ENCODE measurements around the gene LITAF. TPM values are rescaled to one million over a fixed set of nuclear protein-coding genes. Genes with fewer than 3 reads are reported as not detected.

Gene LITAF
- total and polyA plus RNA-seq, 2 experiments from 2014 or later, result 83.2 to 150 TPM

- in situ Hi-C loops (cut with MboI), result no loop called here
Observed at GRCh38 chr16:11563493-11564040, 23.2 kb downstream of the LITAF start.

GRCh38 chr16:11562941-11563340 is 23.8 kb downstream of the LITAF start:
- Histone ChIP-seq H3F3A (ENCODE audit: insufficient read depth) (no peaks in the 10 kb centered on the region), H3K9me2 (ENCODE audit: insufficient read depth) (no peaks in the 10 kb centered on the region), H3K27ac (no peak overlapping the region), H4K20me1 (ENCODE audit: insufficient read depth) (peaks cover 7% of the 10 kb centered on the region; the same call in 1 of the 2 replicates), H3K4me3 (no peak overlapping the region), H3K9me3 (ENCODE audit: low read depth) (no peaks in the 10 kb centered on the region), H2AFZ (no peak overlapping the region), H3K27me3 (replicated peaks; ENCODE audit: insufficient read depth) (no peaks in the 10 kb centered on the region), H3K79me2 (ENCODE audit: insufficient read depth) (peaks cover 96% of the 10 kb centered on the region), H3K4me1 (ENCODE audit: insufficient read depth) (no peaks in the 10 kb centered on the region), H3K9ac (no peak overlapping the region), H3K4me2 (ENCODE audit: unreplicated experiment) (no peak overlapping the region), H3K36me3 (ENCODE audit: low read depth) (no peaks in the 10 kb centered on the region)
- no peak for DNase-seq
- in situ Hi-C loops (cut with MboI), result no loop called here
- TF ChIP-seq EZH2phosphoT487 (IDR thresholded peaks at IDR 0.05; ENCODE audit: insufficient read depth, low read depth) (no peak), EZH2 (IDR thresholded peaks at IDR 0.05; ENCODE audit: insufficient read depth, poor library complexity, severe bottlenecking) (no peak)
- 92 to 96% methylated on average over 10 of the region's 10 CpGs for WGBS, 2 experiments (ENCODE audit: low coverage in 1 of 2, low lambda C conversion rate in 2 of 2, missing lambda C conversion rate in 2 of 2)

More at GRCh38 chr16:11563493-11564040, 23.2 kb downstream of the LITAF start:
- DNase-seq, result no peak
- 80 to 83% methylated on average over 6 of the region's 6 CpGs for WGBS, 2 experiments (ENCODE audit: low coverage in 1 of 2, low lambda C conversion rate in 2 of 2, missing lambda C conversion rate in 2 of 2)
- H3K4me3 ChIP-seq, result no peak overlapping the region
- no peak overlapping the region for H3K27ac ChIP-seq
- no peak for TF ChIP-seq EZH2 (IDR thresholded peaks at IDR 0.05; ENCODE audit: insufficient read depth, poor library complexity, severe bottlenecking)
- no peak for TF ChIP-seq EZH2phosphoT487 (IDR thresholded peaks at IDR 0.05; ENCODE audit: insufficient read depth, low read depth)
- no peaks in the 10 kb centered on the region for H3K27me3 ChIP-seq (replicated peaks; ENCODE audit: insufficient read depth)
- no peaks in the 10 kb centered on the region for H3K4me1 ChIP-seq (ENCODE audit: insufficient read depth)
- H3K79me2 ChIP-seq (ENCODE audit: insufficient read depth), result peaks cover 96% of the 10 kb centered on the region
- H4K20me1 ChIP-seq (ENCODE audit: insufficient read depth), result peaks cover 5% of the 10 kb centered on the region; the same call in 1 of the 2 replicates
- H3K9ac ChIP-seq, result no peak overlapping the region
- no peaks in the 10 kb centered on the region for H3K9me3 ChIP-seq (ENCODE audit: low read depth)
- H3K9me2 ChIP-seq (ENCODE audit: insufficient read depth), result no peaks in the 10 kb centered on the region
- H2AFZ ChIP-seq, result no peak overlapping the region
- no peaks in the 10 kb centered on the region for H3K36me3 ChIP-seq (ENCODE audit: low read depth)
- H3K4me2 ChIP-seq (ENCODE audit: unreplicated experiment), result no peak overlapping the region
- no peaks in the 10 kb centered on the region for H3F3A ChIP-seq (ENCODE audit: insufficient read depth)

- Histone ChIP-seq H3K27me3 (replicated peaks; ENCODE audit: insufficient read depth) (no peaks in the 10 kb centered on the region), H3K4me1 (ENCODE audit: insufficient read depth) (no peaks in the 10 kb centered on the region), H3K27ac (no peak overlapping the region), H3F3A (ENCODE audit: insufficient read depth) (no peaks in the 10 kb centered on the region), H3K9me3 (ENCODE audit: low read depth) (no peaks in the 10 kb centered on the region), H3K79me2 (ENCODE audit: insufficient read depth) (peaks cover 96% of the 10 kb centered on the region), H3K4me3 (no peak overlapping the region), H3K9me2 (ENCODE audit: insufficient read depth) (no peaks in the 10 kb centered on the region), H4K20me1 (ENCODE audit: insufficient read depth) (peaks cover 7% of the 10 kb centered on the region; the same call in 1 of the 2 replicates), H2AFZ (no peak overlapping the region), H3K4me2 (ENCODE audit: unreplicated experiment) (no peak overlapping the region), H3K36me3 (ENCODE audit: low read depth) (no peaks in the 10 kb centered on the region), H3K9ac (no peak overlapping the region)
- in situ Hi-C loops (cut with MboI), result no loop called here
- TF ChIP-seq EZH2 (IDR thresholded peaks at IDR 0.05; ENCODE audit: insufficient read depth, poor library complexity, severe bottlenecking), result no peak
- TF ChIP-seq EZH2phosphoT487 (IDR thresholded peaks at IDR 0.05; ENCODE audit: insufficient read depth, low read depth), result no peak
- WGBS, 2 experiments (ENCODE audit: low coverage in 1 of 2, low lambda C conversion rate in 2 of 2, missing lambda C conversion rate in 2 of 2), result 85 to 90% methylated on average over 7 of the region's 7 CpGs
- no peak for DNase-seq
Observed at GRCh38 chr16:11562411-11562810, 24.3 kb downstream of the LITAF start.

- peaks cover 7% of the 10 kb centered on the region; the same call in 1 of the 2 replicates for H4K20me1 ChIP-seq (ENCODE audit: insufficient read depth)
- H3K27ac ChIP-seq, result no peak overlapping the region
- no peak overlapping the region for H3K9ac ChIP-seq
- no peaks in the 10 kb centered on the region for H3K36me3 ChIP-seq (ENCODE audit: low read depth)
- no peak overlapping the region for H2AFZ ChIP-seq
- TF ChIP-seq EZH2 (IDR thresholded peaks at IDR 0.05; ENCODE audit: insufficient read depth, poor library complexity, severe bottlenecking) (no peak), EZH2phosphoT487 (IDR thresholded peaks at IDR 0.05; ENCODE audit: insufficient read depth, low read depth) (no peak)
- WGBS, 2 experiments (ENCODE audit: low coverage in 1 of 2, low lambda C conversion rate in 2 of 2, missing lambda C conversion rate in 2 of 2), result 94 to 100% methylated on average over 3 of the region's 3 CpGs
- in situ Hi-C loops (cut with MboI), result no loop called here
- no peaks in the 10 kb centered on the region for H3K9me3 ChIP-seq (ENCODE audit: low read depth)
- no peaks in the 10 kb centered on the region for H3K9me2 ChIP-seq (ENCODE audit: insufficient read depth)
- no peaks in the 10 kb centered on the region for H3K27me3 ChIP-seq (replicated peaks; ENCODE audit: insufficient read depth)
- DNase-seq, result no peak
- peaks cover 96% of the 10 kb centered on the region for H3K79me2 ChIP-seq (ENCODE audit: insufficient read depth)
- H3K4me3 ChIP-seq, result no peak overlapping the region
- H3F3A ChIP-seq (ENCODE audit: insufficient read depth), result no peaks in the 10 kb centered on the region
- no peaks in the 10 kb centered on the region for H3K4me1 ChIP-seq (ENCODE audit: insufficient read depth)
- H3K4me2 ChIP-seq (ENCODE audit: unreplicated experiment), result no peak overlapping the region
Observed at GRCh38 chr16:11561856-11562255, 24.9 kb downstream of the LITAF start.
